ENCODE measurements around the gene AEBP1.

AEBP1 gene

DNA sequence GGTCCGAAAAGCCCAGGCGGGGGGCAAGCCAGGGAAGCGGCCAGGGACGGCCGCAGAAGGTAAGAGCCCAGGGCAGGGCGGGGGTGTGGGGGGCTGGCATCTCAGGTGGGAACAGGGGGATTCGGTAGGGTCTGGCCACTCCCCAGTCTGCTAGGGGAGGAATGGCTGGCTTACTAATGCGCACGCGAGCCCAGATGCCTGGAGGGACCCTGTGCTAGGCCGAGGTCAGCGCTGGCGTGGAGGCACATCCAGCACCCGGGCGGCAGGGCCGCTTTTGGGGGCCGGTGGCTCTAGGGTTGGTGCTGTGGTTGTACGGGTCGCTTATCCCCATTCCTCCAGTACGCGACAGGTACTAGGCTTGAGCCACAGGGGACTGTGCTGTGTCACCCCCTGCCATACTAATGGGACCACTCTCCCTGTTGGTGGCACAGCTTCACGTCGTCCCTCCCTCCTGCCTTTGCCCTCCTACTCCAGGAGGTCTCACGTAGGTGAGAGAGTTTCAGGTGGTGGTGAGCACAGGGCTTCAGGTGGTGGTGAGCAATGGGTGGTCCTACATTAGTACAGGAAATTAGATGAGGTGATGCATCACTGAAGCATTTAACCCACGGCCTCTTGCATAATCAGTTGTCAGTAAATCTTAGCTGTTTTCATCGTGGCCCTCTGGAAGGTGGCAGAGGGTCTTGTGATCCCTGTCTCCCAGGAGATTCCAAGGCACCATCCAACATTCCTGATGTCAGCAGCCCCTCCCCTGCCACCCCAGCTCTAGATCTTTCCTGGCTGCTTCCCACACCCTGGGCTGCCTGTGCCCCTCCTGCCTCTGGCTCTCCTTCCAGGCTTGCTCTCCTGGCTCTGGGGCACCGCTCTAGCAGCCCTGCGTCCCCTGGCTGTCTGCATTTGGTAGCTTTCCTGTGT, 971 bp downstream of the AEBP1 start:
- no peaks in the 10 kb centered on the region for H3K27me3 ChIP-seq (ENCODE audit: insufficient read depth, low read length, poor library complexity, severe bottlenecking)
- H3K4me2 ChIP-seq (ENCODE audit: low read depth, low read length, poor library complexity, severe bottlenecking), result peak overlapping the region; percentile 91
- peaks cover 46% of the 10 kb centered on the region for H3K4me1 ChIP-seq (ENCODE audit: insufficient read depth, low read length, poor library complexity, severe bottlenecking)
- H3K9me2 ChIP-seq (replicated peaks; ENCODE audit: low read depth, low read length), result no peaks in the 10 kb centered on the region
- peaks cover 34% of the 10 kb centered on the region for H4K20me1 ChIP-seq (ENCODE audit: insufficient read depth, low read length, poor library complexity, severe bottlenecking)
- H3K36me3 ChIP-seq (ENCODE audit: insufficient read depth, low read length), result peaks cover 2% of the 10 kb centered on the region; the same call in 1 of the 2 replicates
- TF ChIP-seq CTCF (conservative IDR thresholded peaks at IDR 0.05; ENCODE audit: low read length) (no peak), EZH2phosphoT487 (IDR thresholded peaks at IDR 0.05; ENCODE audit: borderline replicate concordance) (no peak)
- H3K4me3 ChIP-seq (ENCODE audit: low read length, poor library complexity, severe bottlenecking), result peak overlapping the region; percentile 94
- peak overlapping the region; percentile 97 for H3K9ac ChIP-seq (ENCODE audit: low read depth, low read length, poor library complexity, severe bottlenecking)
- H3K9me3 ChIP-seq (ENCODE audit: insufficient read depth, low read depth, low read length), result no peaks in the 10 kb centered on the region
- peaks cover 50% of the 10 kb centered on the region for H3K79me2 ChIP-seq (ENCODE audit: insufficient read depth, low read length)
- H2AFZ ChIP-seq (ENCODE audit: low read length), result peak overlapping the region; percentile 80
- H3F3A ChIP-seq (ENCODE audit: low read depth), result no peaks in the 10 kb centered on the region

GRCh38 chr7:44105832-44106231, 1.7 kb downstream of the AEBP1 start:
- Histone ChIP-seq H3K9me2 (replicated peaks; ENCODE audit: low read depth, low read length) (no peaks in the 10 kb centered on the region), H3K27me3 (ENCODE audit: insufficient read depth, low read length, poor library complexity, severe bottlenecking) (no peaks in the 10 kb centered on the region), H2AFZ (ENCODE audit: low read length) (no peak overlapping the region), H3F3A (ENCODE audit: low read depth) (no peaks in the 10 kb centered on the region), H3K9ac (ENCODE audit: low read depth, low read length, poor library complexity, severe bottlenecking) (peak overlapping the region; percentile 97), H3K4me2 (ENCODE audit: low read depth, low read length, poor library complexity, severe bottlenecking) (peak overlapping the region; percentile 91), H3K4me1 (ENCODE audit: insufficient read depth, low read length, poor library complexity, severe bottlenecking) (peaks cover 38% of the 10 kb centered on the region), H3K36me3 (ENCODE audit: insufficient read depth, low read length) (peaks cover 8% of the 10 kb centered on the region; the same call in 1 of the 2 replicates), H3K79me2 (ENCODE audit: insufficient read depth, low read length) (peaks cover 50% of the 10 kb centered on the region), H3K9me3 (ENCODE audit: insufficient read depth, low read depth, low read length) (no peaks in the 10 kb centered on the region), H4K20me1 (ENCODE audit: insufficient read depth, low read length, poor library complexity, severe bottlenecking) (peaks cover 34% of the 10 kb centered on the region), H3K4me3 (ENCODE audit: low read length, poor library complexity, severe bottlenecking) (peak overlapping the region; percentile 94)
- TF ChIP-seq EZH2phosphoT487 (IDR thresholded peaks at IDR 0.05; ENCODE audit: borderline replicate concordance), result no peak
- TF ChIP-seq CTCF (conservative IDR thresholded peaks at IDR 0.05; ENCODE audit: low read length), result no peak

GRCh38 chr7:44106311-44107065, 2.3 kb downstream of the AEBP1 start:
- Histone ChIP-seq H3K4me2 (ENCODE audit: low read depth, low read length, poor library complexity, severe bottlenecking) (peak overlapping the region; percentile 91), H4K20me1 (ENCODE audit: insufficient read depth, low read length, poor library complexity, severe bottlenecking) (peaks cover 34% of the 10 kb centered on the region), H2AFZ (ENCODE audit: low read length) (no peak overlapping the region), H3K9me2 (replicated peaks; ENCODE audit: low read depth, low read length) (no peaks in the 10 kb centered on the region), H3K4me1 (ENCODE audit: insufficient read depth, low read length, poor library complexity, severe bottlenecking) (peaks cover 37% of the 10 kb centered on the region), H3K27me3 (ENCODE audit: insufficient read depth, low read length, poor library complexity, severe bottlenecking) (no peaks in the 10 kb centered on the region), H3F3A (ENCODE audit: low read depth) (no peaks in the 10 kb centered on the region), H3K9ac (ENCODE audit: low read depth, low read length, poor library complexity, severe bottlenecking) (peak overlapping the region; percentile 97), H3K4me3 (ENCODE audit: low read length, poor library complexity, severe bottlenecking) (peak overlapping the region; percentile 94), H3K9me3 (ENCODE audit: insufficient read depth, low read depth, low read length) (no peaks in the 10 kb centered on the region), H3K79me2 (ENCODE audit: insufficient read depth, low read length) (peaks cover 50% of the 10 kb centered on the region), H3K36me3 (ENCODE audit: insufficient read depth, low read length) (peaks cover 13% of the 10 kb centered on the region; the same call in 1 of the 2 replicates)
- TF ChIP-seq CTCF (conservative IDR thresholded peaks at IDR 0.05; ENCODE audit: low read length), result no peak
- no peak for TF ChIP-seq EZH2phosphoT487 (IDR thresholded peaks at IDR 0.05; ENCODE audit: borderline replicate concordance)

Data from Loucy (cell line).